GM12878 (cell line): Measurements from ENCODE around the gene MCM5. TPM values are rescaled to one million over a fixed set of nuclear protein-coding genes. Genes with fewer than 3 reads are reported as not detected.

Source experiments
- ASH2L ChIP-seq: fragments of 300-600, 200-600 bp; sonication (generic); IDR thresholded peaks from 2 replicates; pipeline ENCODE4 v1.6.1; 2017; ENCODE audit warnings: low read depth, mild to moderate bottlenecking, borderline replicate concordance
- CTCF ChIP-seq, 3 experiments: IDR thresholded peaks in 2 of 3; conservative IDR thresholded peaks in 1 of 3; 2 replicates each; pipeline ENCODE4 v1.5.1; 2011; ENCODE audit warnings: low read depth in 3 of 3, low read length in 3 of 3, mild to moderate bottlenecking in 3 of 3, control low read depth in 2 of 3, moderate library complexity in 2 of 3, inconsistent platforms in 1 of 3, mixed read lengths in 1 of 3; ENCODE audit not compliant: control insufficient read depth in 2 of 3, insufficient read depth in 1 of 3; ENCODE audit errors: extremely low read depth in 1 of 3
- EP300 ChIP-seq, 2 experiments: fragments of 150-350 bp in 1 of 2; IDR thresholded peaks; 2 replicates each; pipeline ENCODE4 v1.6.1; 2011 to 2012; ENCODE audit warnings: low read depth in 2 of 2, low read length in 2 of 2, borderline replicate concordance in 1 of 2, improper control_type of control experiment in 1 of 2, inconsistent platforms in 1 of 2; ENCODE audit not compliant: control insufficient read depth in 1 of 2
- FOS ChIP-seq: IDR thresholded peaks from 3 replicates; pipeline ENCODE4 v1.6.1; 2011; ENCODE audit warnings: borderline replicate concordance; ENCODE audit not compliant: insufficient read length; ENCODE audit errors: extremely low read depth
- IKZF1 ChIP-seq: fragments of 450-650 bp; conservative IDR thresholded peaks from 2 replicates; pipeline ENCODE4 v1.6.1; 2017; ENCODE audit warnings: antibody characterized with exemption, mild to moderate bottlenecking
- IRF5 ChIP-seq: fragments of 450-650 bp; IDR thresholded peaks from 2 replicates; pipeline ENCODE4 v1.6.1; 2017; ENCODE audit warnings: borderline replicate concordance
- MAX ChIP-seq: IDR thresholded peaks from 2 replicates; pipeline ENCODE4 v1.6.1; 2012; ENCODE audit warnings: low read depth, low read length, improper control_type of control experiment
- MEF2B ChIP-seq: fragments of 450-650 bp; IDR thresholded peaks from 2 replicates; pipeline ENCODE4 v1.6.1; 2018; ENCODE audit warnings: mild to moderate bottlenecking, moderate library complexity; ENCODE audit not compliant: partially characterized antibody, poor library complexity, severe bottlenecking
- MYC ChIP-seq: IDR thresholded peaks from 2 replicates; pipeline ENCODE4 v1.6.1; 2011; ENCODE audit warnings: mild to moderate bottlenecking, low read length, moderate library complexity, inconsistent platforms; ENCODE audit not compliant: insufficient read depth, insufficient replicate concordance, insufficient read length, severe bottlenecking
- NFYA ChIP-seq: IDR thresholded peaks from 2 replicates; pipeline ENCODE4 v1.6.1; 2011; ENCODE audit warnings: low read depth, mild to moderate bottlenecking, low read length, improper control_type of control experiment, borderline replicate concordance
- PML ChIP-seq: IDR thresholded peaks from 2 replicates; pipeline ENCODE4 v1.6.1; 2012; ENCODE audit warnings: low read length, inconsistent platforms
- POLR2A ChIP-seq: IDR thresholded peaks from 2 replicates; pipeline ENCODE4 v1.6.1; 2011; ENCODE audit warnings: low read depth, mild to moderate bottlenecking, low read length
- POLR2AphosphoS5 ChIP-seq: IDR thresholded peaks from 2 replicates; pipeline ENCODE4 v1.6.1; 2011; ENCODE audit warnings: mild to moderate bottlenecking, low read length, inconsistent platforms
- RELA ChIP-seq: fragments of 450-650 bp; IDR thresholded peaks from 2 replicates; pipeline ENCODE4 v1.8.0; 2014; ENCODE audit warnings: borderline replicate concordance; ENCODE audit not compliant: partially characterized antibody
- SKIL ChIP-seq: fragments of 450-650 bp; IDR thresholded peaks from 2 replicates; pipeline ENCODE4 v1.6.1; 2017; ENCODE audit warnings: mild to moderate bottlenecking, low read depth, inconsistent platforms; ENCODE audit not compliant: poor library complexity, severe bottlenecking
- STAT1 ChIP-seq: fragments of 450-650 bp; conservative IDR thresholded peaks from 2 replicates; pipeline ENCODE4 v1.6.1; 2014; ENCODE audit warnings: antibody characterized with exemption, mild to moderate bottlenecking
- USF1 ChIP-seq: IDR thresholded peaks from 2 replicates; pipeline ENCODE4 v1.6.1; 2011; ENCODE audit warnings: borderline replicate concordance, low read depth, mild to moderate bottlenecking, moderate library complexity, mixed read lengths, low read length; ENCODE audit not compliant: insufficient read depth; ENCODE audit errors: extremely low read length
- ZBTB11 ChIP-seq: fragments of 450-650 bp; formaldehyde crosslinking; IDR thresholded peaks from 2 replicates; pipeline ENCODE4 v1.5.0; 2022; ENCODE audit warnings: mild to moderate bottlenecking, missing genetic modification characterization
- polyA plus RNA-seq, 11 experiments: library from polyadenylated mRNA; depleted of rRNA in 4 of 11; unstranded in 6 of 11; stranded (reverse) in 5 of 11; fragments of >200 nt; fragmentation: Nextera tagmentation in 4 of 11; fragmentation: Illumina TruSeq in 1 of 11; extraction: Ambion mirVana in 4 of 11; extraction: Trizol in 1 of 11; gene quantifications; 1 replicate in 1 of 11; 2 replicates in 10 of 11; pipeline versions ENCODE4 v1.2.1 to v1.2.3, GENCODE V29; 2011 to 2016; ENCODE audit warnings: inconsistent platforms in 2 of 11, missing spikeins in 2 of 11, low read depth in 1 of 11
- total RNA-seq, 4 experiments: library from RNA; depleted of rRNA in 3 of 4; stranded (reverse); fragments of >200 nt in 3 of 4; fragmentation: Illumina TruSeq in 1 of 4; extraction: Trizol in 1 of 4; gene quantifications; 2 replicates each; pipeline versions ENCODE4 v1.2.1 to v1.2.3, GENCODE V29; 2013 to 2021

Gene MCM5
- total and polyA plus RNA-seq, 10 of the 15 experiments (the other 5 are each of a cell fraction or from before 2014, with no cell fraction given): 14.1 to 360 (median 164) TPM

GRCh38 chr22:35411102-35411501, 11.2 kb downstream of the MCM5 start (continued):
- TF ChIP-seq ZBTB11 (CRISPR knock-in tag): no peak
- TF ChIP-seq POLR2A: 0 out of 2 replicates have a peak, but pooled peaks have one; percentile 14
- TF ChIP-seq FOS: no peak
- TF ChIP-seq NFYA: no peak
- TF ChIP-seq ASH2L: no peak
- TF ChIP-seq SKIL: peak; percentile 78
- TF ChIP-seq PML: no peak
- TF ChIP-seq STAT1: no peak
- no peak for TF ChIP-seq USF1
- TF ChIP-seq IKZF1: peak; percentile 88
- peak in 1 of 2 experiments; percentile 36; a peak in 1 of 4 replicates for TF ChIP-seq EP300 (IDR thresholded peaks at IDR 0.05; ENCODE audit: borderline replicate concordance in 1 of 2, control insufficient read depth in 1 of 2, low read depth in 2 of 2, low read length in 2 of 2)
- 0 out of 2 replicates have a peak, but pooled peaks have one; percentile 6 for TF ChIP-seq POLR2AphosphoS5
- TF ChIP-seq MYC: no peak
- peak; percentile 79 for TF ChIP-seq IRF5
- TF ChIP-seq MAX: 0 out of 2 replicates have a peak, but pooled peaks have one; percentile 29
- peak; percentile 53 to 64 (median 55) for TF ChIP-seq CTCF (IDR thresholded peaks at IDR 0.05 in 2 of 3, conservative IDR thresholded peaks at IDR 0.05 in 1 of 3; ENCODE audit: control insufficient read depth in 2 of 3, extremely low read depth in 1 of 3, insufficient read depth in 1 of 3, low read depth in 3 of 3, low read length in 3 of 3)
- no peak for TF ChIP-seq RELA
- peak; percentile 84 for TF ChIP-seq MEF2B
